ENCODE measurements around the gene ARHGAP4.

The ARHGAP4 gene

GRCh38 chrX:153925739-153926551 is at the start of gene ARHGAP4:
ARHGAP4 (minus strand) TSS chrX:153926264; CDS start chrX:153926202, 62 bp downstream.
- DNase-seq (ENCODE audit: extremely low read depth in 1 of 2, low read depth in 1 of 2), result no peak

DNA sequence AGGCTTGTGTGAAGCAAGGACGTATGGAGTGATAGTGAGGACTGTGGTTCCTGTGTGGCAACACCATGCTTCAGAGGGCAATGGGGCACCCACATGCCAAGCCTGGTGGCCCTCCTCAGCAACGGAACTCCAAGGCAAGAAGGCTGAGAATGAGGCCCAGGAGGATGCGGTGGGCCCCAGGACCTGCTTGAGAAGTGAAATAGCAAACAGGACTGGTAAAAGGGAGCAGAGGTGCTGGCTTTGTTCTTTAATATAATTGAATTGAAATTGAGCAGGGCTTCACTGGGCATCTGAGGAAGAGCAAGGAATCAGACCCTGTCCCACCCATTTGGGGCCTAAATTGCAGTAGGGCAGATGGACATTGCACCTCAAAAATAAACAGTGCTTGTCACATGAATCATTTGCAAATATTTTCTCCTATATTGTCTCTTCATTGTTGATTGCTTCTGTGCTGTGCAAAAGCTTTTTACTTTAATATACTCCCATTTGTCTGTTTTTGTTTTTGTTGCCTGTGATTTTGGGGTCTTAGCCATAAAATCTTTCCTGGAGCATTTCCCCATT is 48.7 kb upstream of the ARHGAP4 start:
- no peak for DNase-seq (ENCODE audit: extremely low read depth in 1 of 2, low read depth in 1 of 2)

GRCh38 chrX:153974003-153974725 is 48.1 kb upstream of the ARHGAP4 start:
- DNase-seq (ENCODE audit: extremely low read depth in 1 of 2, low read depth in 1 of 2), result no peak

- DNase-seq (ENCODE audit: extremely low read depth in 1 of 2, low read depth in 1 of 2), result no peak
Observed at GRCh38 chrX:153973127-153974002, 47.3 kb upstream of the ARHGAP4 start.

DNA sequence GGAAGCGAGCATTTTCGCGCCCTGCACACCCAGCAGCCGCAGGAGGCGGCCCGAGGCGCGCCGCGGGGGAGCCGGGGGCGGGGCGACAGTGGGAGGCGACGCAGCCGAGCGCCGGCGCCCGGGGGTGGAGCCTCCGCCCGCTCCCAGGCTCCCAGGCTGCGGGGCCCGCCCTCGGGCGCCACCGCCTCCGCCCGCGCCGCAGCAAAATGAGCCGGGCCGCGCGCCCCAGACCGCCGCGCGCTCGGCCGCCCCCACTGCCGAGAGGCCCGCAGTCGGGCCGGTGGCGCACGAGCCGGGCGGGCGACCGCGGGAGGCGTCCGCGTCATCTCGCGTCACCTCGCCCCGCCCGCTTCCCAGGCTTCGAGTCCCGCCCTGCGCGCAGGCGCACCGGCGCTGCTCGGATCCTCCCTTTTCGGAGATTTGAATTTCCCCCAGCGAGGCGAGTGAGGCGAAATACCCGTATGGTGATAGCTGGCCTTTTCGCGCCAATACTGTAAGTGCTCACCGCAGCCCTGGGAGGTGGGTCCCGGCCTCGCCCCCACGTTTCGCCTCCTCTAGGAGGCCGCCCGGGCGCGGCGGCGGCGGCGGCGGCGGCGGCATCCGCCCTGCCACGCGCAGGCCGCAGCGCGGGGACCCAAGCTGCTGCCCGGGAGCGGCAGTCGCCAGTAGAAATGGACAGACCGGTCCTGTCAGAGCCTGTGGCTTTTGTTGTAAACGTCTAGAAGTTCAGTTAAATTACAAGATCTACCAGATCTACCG is 46.5 kb upstream of the ARHGAP4 start, which contains the start of gene TMEM187:
TMEM187 (plus strand) TSS at position 387 of the 759 bp plus-strand sequence. CDS start 9,309 bp downstream, outside the sequence.
- DNase-seq (ENCODE audit: extremely low read depth in 1 of 2, low read depth in 1 of 2), result peak; percentile 71 to 73

DNA sequence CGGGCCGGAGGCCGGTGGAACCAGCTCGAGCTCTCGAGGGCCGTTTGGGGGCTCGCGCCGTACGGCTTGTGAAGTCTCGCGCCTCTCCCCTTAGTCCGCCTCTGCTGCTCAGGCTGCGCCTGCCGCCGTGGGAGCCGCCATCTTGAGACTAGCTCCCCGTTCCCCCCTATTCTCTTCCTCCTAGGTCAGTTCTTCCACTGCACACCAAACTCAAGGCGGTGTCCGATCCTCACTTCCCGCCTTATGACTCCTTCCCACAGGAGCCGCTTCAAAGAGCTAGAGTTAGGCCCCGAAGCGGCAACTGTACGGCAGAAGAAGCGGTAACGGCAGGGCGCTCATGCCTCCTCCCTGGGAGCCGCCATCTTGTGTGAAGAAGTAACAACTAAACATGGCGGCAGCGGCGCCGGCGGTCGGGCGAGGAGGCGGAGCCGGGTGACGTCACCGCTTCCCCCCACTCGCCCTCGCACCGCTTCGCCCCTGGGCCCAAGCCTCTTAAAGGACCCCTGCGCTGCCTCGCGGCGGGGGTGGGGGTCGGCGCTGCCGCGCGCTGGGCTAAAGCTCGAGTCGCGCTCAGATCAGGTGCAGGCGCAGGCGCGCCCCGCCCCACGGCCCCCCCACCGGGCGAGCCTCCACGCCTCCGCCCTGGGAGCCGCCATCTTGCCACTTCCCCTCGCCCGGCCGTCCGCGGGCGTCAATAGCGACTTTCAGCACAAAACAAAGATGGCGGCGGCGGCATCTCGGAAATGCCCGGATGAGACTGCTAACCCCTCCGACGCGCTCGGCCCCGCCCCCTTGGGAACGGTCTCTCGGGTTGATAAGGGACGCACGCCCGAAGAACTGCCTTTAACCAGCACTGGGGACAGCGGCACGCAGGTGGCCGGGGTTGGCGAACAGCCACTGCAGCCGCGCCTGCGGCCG is 45.6 kb upstream of the ARHGAP4 start, which contains the start of gene HCFC1:
HCFC1 (minus strand) TSS at position 369 of the 918 bp plus-strand sequence. CDS start 978 bp downstream, outside the sequence.
- peak; percentile 77 to 92 for DNase-seq (ENCODE audit: extremely low read depth in 1 of 2, low read depth in 1 of 2)

GRCh38 chrX:153971124-153971449 is 45.0 kb upstream of the ARHGAP4 start:
- DNase-seq (ENCODE audit: extremely low read depth in 1 of 2, low read depth in 1 of 2), result peak; percentile 76 to 82

DNA sequence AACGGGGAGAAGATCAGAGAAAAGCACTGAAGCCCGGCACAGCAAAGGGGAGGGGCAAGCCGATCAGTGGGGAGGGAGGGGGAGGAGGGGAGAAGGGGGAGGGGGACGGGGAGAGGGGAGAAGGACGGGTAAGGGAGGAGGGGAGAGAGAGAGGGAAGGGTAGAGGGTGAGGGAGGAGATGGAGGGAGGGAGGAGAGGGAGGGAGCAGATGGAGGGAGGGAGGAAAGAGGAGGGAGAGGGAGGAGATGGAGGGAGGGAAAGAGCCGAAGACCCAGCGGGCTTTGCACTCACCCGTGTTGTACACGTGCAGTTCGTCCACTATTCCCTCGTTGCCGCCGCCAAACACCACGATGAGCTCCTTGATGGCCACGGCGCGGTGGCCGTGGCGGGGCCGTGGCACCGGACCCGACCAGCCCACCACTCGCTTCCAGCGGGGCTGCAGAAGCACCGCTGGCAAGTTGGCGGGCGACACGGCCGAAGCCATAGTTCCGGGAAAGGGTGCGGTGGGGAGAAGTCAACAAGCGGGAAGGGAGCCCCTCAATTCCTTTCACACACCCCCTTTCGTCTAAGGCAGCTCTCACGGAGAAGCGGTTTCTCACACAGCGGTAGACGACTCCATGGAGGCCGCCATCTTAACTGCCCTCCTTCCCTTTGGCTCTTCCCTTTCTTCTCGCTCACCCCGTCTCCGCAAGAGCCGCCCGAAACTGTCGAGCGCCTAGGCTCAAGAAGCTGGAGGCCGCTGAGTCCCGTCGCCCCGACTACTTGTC is 44.5 kb upstream of the ARHGAP4 start:
- no peak for DNase-seq (ENCODE audit: extremely low read depth in 1 of 2, low read depth in 1 of 2)

- no peak for DNase-seq (ENCODE audit: extremely low read depth in 1 of 2, low read depth in 1 of 2)
Observed at GRCh38 chrX:153969904-153970356, 43.9 kb upstream of the ARHGAP4 start.

DNA sequence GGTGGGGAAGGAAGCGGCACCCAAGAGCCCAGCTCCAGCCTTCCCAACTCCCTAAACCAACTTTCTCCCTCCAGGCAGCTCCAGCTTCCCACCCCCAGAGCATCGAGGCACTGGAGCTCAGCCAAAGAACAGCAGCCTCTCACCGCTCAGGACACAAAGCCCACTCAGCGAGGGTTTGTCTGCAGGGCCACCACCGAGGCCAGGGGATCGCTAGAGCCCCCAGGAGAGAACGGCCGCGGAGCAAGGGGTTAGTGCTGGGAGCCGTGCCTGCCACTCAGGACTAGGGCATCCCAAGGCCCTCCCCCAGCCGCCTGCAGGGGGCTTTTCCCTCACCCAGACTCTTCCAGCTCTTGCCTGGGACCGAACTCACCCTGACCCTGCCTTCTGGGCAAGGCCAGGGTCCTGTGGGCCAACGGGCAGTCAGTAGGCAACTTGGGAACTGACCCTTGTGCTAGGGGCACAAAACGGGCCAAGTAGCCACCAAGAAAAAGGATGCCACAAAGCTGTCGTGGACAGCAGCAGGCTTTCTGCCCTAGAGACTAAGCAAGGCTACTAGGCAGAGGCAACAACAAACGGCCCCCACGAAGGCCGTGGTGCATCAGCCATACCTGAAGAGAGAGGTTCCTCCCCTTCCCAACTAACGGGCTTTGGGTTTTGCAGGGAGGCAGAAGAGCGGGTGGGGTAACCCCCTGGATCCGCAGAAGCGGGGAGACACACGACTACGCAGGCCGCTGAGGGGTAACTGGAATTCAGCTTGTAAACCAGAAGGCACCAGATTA is 43.2 kb upstream of the ARHGAP4 start:
- DNase-seq (ENCODE audit: extremely low read depth in 1 of 2, low read depth in 1 of 2), result no peak

- DNase-seq (ENCODE audit: extremely low read depth in 1 of 2, low read depth in 1 of 2), result no peak
Observed at GRCh38 chrX:153968754-153969124, 42.7 kb upstream of the ARHGAP4 start.

DNA sequence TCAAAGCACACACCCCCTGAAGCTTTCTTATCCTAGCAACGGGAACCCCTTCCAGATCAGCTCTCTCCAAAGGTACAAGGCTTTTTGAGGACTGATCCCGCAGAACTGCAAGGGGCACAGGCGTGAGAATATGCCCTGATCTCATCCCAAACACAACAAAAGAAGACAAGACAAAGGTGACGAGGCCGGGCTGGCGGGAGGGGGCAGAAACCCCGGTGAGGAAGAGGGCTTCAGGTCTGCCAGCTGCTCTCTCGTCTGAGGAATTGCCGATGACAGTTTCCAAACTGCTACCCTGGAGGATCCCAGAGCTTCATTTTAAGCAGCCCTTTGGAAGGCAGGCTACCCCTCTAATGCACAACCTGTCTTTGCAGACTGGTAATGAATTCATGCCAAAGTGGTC is 42.2 kb upstream of the ARHGAP4 start:
- no peak for DNase-seq (ENCODE audit: extremely low read depth in 1 of 2, low read depth in 1 of 2)

- no peak for DNase-seq (ENCODE audit: extremely low read depth in 1 of 2, low read depth in 1 of 2)
Observed at GRCh38 chrX:153967536-153968224, 41.6 kb upstream of the ARHGAP4 start.

DNA sequence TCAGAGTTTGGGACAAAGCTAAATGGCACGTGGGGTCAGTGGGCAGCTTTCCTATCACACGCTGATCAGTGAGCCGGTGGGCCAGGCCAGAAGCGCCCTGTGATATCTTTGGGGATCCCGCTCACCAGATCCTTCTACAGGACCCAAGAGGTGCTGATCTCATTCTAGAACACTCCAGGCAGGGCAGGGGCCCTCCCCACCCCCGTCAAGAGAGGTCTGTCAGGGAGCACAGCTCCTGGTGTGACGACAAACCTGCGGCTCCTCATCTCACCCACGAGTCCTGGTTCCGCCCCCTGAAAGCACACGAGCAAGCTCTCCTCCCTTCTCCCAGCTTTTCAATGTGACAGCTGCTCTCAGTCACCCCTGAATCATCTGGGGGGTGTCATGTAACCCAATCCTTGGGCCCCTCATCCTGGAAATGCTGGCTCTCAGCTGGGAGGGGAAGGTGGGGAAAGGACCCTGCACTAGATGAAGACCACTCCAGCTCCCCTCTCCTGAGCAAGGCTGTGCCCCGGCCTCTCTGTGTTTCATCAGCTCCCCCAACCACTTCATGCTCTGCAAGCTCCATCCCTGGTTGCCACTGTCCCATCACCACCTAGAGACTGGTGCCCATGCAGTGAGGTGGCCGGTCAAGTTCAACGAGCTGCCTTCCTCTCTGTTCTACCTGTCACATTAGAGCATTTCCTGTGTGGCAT is 40.9 kb upstream of the ARHGAP4 start:
- no peak for DNase-seq (ENCODE audit: extremely low read depth in 1 of 2, low read depth in 1 of 2)

DNA sequence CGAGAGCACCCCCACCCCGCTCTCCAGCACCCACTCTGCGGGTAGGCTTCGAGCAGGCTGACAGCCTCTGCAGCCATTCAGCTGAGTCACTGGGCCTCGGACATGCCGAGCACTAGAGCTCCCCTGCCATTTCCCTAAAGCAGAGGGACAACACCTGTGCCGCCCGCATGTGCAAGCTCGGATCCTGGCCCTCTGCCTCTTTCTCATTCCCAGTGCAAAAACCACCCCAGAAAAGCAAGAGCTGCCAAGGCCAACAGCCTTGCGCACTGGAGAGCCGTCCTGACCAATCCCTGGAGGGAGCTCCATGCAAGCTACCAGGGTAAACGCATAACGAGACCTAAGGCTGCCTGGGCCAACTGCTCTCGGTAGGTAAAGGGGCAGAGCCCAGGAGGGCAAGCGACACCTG is 40.2 kb upstream of the ARHGAP4 start:
- no peak for DNase-seq (ENCODE audit: extremely low read depth in 1 of 2, low read depth in 1 of 2)

GRCh38 chrX:153965406-153965805 is 39.3 kb upstream of the ARHGAP4 start:
- DNase-seq (ENCODE audit: extremely low read depth in 1 of 2, low read depth in 1 of 2), result no peak

Data from activated CD8-positive, alpha-beta memory T cell treated with anti-CD3 and anti-CD28 coated beads for 1 hour (primary cell).